SK-N-SH (cell line): ENCODE results near the gene KRTAP22-1.

Source experiments
- GATA2 ChIP-seq: sonication (generic); formaldehyde crosslinking; IDR thresholded peaks from 2 replicates; pipeline ENCODE4 v1.5.0; 2020; ENCODE audit warnings: mild to moderate bottlenecking, missing genetic modification reagents
- JUND ChIP-seq: IDR thresholded peaks from 2 replicates; pipeline ENCODE4 v1.4.0; 2012
- MXI1 ChIP-seq: IDR thresholded peaks from 2 replicates; pipeline ENCODE4 v1.6.1; 2012; ENCODE audit warnings: mild to moderate bottlenecking, low read depth, low read length, improper control_type of control experiment
- REST ChIP-seq: IDR thresholded peaks from 2 replicates; pipeline ENCODE4 v1.6.1; 2012; ENCODE audit warnings: mild to moderate bottlenecking, low read depth, low read length, moderate library complexity
- YY1 ChIP-seq: IDR thresholded peaks from 2 replicates; pipeline ENCODE4 v1.4.0; 2012; ENCODE audit warnings: low read depth, mild to moderate bottlenecking
- TF ChIP-seq, protein P1 (sequence below): fragments of 200-600 bp; sonication (generic); IDR thresholded peaks from 2 replicates; pipeline ENCODE4 v1.6.1; 2017; ENCODE audit warnings: antibody characterized with exemption, mild to moderate bottlenecking, moderate library complexity
- TF ChIP-seq, protein P2 (sequence below): fragments of 150-350 bp; IDR thresholded peaks from 2 replicates; pipeline ENCODE4 v1.6.1; 2017; ENCODE audit warnings: antibody characterized with exemption, low read length, low read depth, borderline replicate concordance

GRCh38 chr21:30616125-30616524 lies 15.2 kb downstream of the KRTAP22-1 start, which contains the start of gene KRTAP20-1:
- TF ChIP-seq YY1, result no peak
- no peak for TF ChIP-seq REST
- TF ChIP-seq GATA2 (CRISPR knock-in tag), result no peak
- TF ChIP-seq, protein P1, sequence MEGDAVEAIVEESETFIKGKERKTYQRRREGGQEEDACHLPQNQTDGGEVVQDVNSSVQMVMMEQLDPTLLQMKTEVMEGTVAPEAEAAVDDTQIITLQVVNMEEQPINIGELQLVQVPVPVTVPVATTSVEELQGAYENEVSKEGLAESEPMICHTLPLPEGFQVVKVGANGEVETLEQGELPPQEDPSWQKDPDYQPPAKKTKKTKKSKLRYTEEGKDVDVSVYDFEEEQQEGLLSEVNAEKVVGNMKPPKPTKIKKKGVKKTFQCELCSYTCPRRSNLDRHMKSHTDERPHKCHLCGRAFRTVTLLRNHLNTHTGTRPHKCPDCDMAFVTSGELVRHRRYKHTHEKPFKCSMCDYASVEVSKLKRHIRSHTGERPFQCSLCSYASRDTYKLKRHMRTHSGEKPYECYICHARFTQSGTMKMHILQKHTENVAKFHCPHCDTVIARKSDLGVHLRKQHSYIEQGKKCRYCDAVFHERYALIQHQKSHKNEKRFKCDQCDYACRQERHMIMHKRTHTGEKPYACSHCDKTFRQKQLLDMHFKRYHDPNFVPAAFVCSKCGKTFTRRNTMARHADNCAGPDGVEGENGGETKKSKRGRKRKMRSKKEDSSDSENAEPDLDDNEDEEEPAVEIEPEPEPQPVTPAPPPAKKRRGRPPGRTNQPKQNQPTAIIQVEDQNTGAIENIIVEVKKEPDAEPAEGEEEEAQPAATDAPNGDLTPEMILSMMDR, result no peak
- no peak for TF ChIP-seq JUND
- no peak for TF ChIP-seq MXI1
- TF ChIP-seq, protein P2, sequence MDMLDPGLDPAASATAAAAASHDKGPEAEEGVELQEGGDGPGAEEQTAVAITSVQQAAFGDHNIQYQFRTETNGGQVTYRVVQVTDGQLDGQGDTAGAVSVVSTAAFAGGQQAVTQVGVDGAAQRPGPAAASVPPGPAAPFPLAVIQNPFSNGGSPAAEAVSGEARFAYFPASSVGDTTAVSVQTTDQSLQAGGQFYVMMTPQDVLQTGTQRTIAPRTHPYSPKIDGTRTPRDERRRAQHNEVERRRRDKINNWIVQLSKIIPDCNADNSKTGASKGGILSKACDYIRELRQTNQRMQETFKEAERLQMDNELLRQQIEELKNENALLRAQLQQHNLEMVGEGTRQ, result no peak
